HepG2 (cell line): ENCODE data around the gene CAPZB. TPM values are rescaled to one million over a fixed set of nuclear protein-coding genes. Genes with fewer than 3 reads are reported as not detected.

ENCODE experiments used
- ATAC-seq: fragments of 200-7000 bp; cut with Tn5 transposase; 3 replicates; pipeline ENCODE4 v1.9.1; 2020; ENCODE audit warnings: mild to moderate bottlenecking, moderate library complexity
- BruUV-seq: library from RNA; stranded (reverse); fragments of 400-500 nt; replicated peaks from 2 replicates; lab custom pipeline; 2021; lab: Mats Ljungman, UMichigan
- CTCF ChIA-PET: fragments of 300-600 bp; formaldehyde crosslinking; extraction: SDS; loops from one replicate; lab custom pipeline; 2021; ENCODE audit warnings: low total read pairs, inconsistent platforms, low intra/inter-chr PET ratio; lab: Yijun Ruan, JAX
- POLR2A ChIA-PET: fragments of 350-600 bp; sonication (Branson Sonifier 250); formaldehyde crosslinking; loops from one replicate; lab custom pipeline; 2020; ENCODE audit warnings: antibody characterized with exemption, inconsistent platforms; lab: Yijun Ruan, JAX
- DNase-seq: peaks from one replicate; pipeline ENCODE4 v3.0.0-alpha.2; 2015; ENCODE audit warnings: low spot score
- FAIRE-seq: peaks from 3 replicates; lab custom pipeline; 2011; peaks lifted over from hg19 to GRCh38; lab: Jason Lieb, UNC
- H2AFZ ChIP-seq: one replicate; pipeline ENCODE4 v1.6.1; 2011; ENCODE audit warnings: low read length, inconsistent platforms
- H3K27ac ChIP-seq: fragments of 300-600 bp; 3 replicates; pipeline ENCODE4 v1.8.0; 2011; ENCODE audit warnings: mixed run types, mild to moderate bottlenecking, mixed read lengths, low read length, inconsistent platforms; ENCODE audit not compliant: insufficient read depth; ENCODE audit errors: extremely low read length
- H3K27me3 ChIP-seq, 2 experiments: fragments of 200-600 bp in 1 of 2; 2 replicates in 1 of 2; 3 replicates in 1 of 2; pipeline versions ENCODE4 v1.6.0 to v1.8.0; 2011; ENCODE audit warnings: low read length in 2 of 2, mild to moderate bottlenecking in 2 of 2, moderate library complexity in 2 of 2, inconsistent platforms in 1 of 2; ENCODE audit not compliant: insufficient read depth in 2 of 2, control insufficient read depth in 1 of 2
- H3K36me3 ChIP-seq, 2 experiments: fragments of 200-600 bp in 1 of 2; replicated peaks in 1 of 2; 2 replicates in 1 of 2; 3 replicates in 1 of 2; pipeline versions ENCODE4 v1.5.1 to v1.8.0; 2011; ENCODE audit warnings: low read length in 2 of 2, inconsistent platforms in 1 of 2; ENCODE audit not compliant: insufficient read depth in 2 of 2, control insufficient read depth in 1 of 2
- H3K4me1 ChIP-seq: 2 replicates; pipeline ENCODE4 v1.5.1; 2012; ENCODE audit warnings: low read length, inconsistent platforms; ENCODE audit not compliant: insufficient read depth
- H3K4me2 ChIP-seq: 2 replicates; pipeline ENCODE4 v1.6.0; 2011; ENCODE audit warnings: low read depth, low read length, inconsistent platforms
- H3K4me3 ChIP-seq, 3 experiments: fragments of 200-600 bp in 1 of 3; sonication (generic), shearing (Covaris generic) in 1 of 3; replicated peaks in 1 of 3; 2 replicates each; pipeline ENCODE4 v1.5.1; 2011 to 2016; ENCODE audit warnings: low read length in 3 of 3, inconsistent platforms in 2 of 3, low read depth in 2 of 3, mild to moderate bottlenecking in 2 of 3, control low read depth in 1 of 3, mixed read lengths in 1 of 3; ENCODE audit not compliant: insufficient read depth in 1 of 3
- H3K79me2 ChIP-seq: one replicate; pipeline ENCODE4 v1.6.1; 2011; ENCODE audit warnings: low read length, inconsistent platforms; ENCODE audit not compliant: insufficient read depth
- H3K9ac ChIP-seq: 2 replicates; pipeline ENCODE4 v1.6.0; 2011; ENCODE audit warnings: mild to moderate bottlenecking, low read depth, low read length, inconsistent platforms; ENCODE audit not compliant: insufficient read depth
- H3K9me3 ChIP-seq: 2 replicates; pipeline ENCODE4 v1.5.1; 2012; ENCODE audit warnings: mild to moderate bottlenecking, low read length
- H4K20me1 ChIP-seq: 2 replicates; pipeline ENCODE4 v1.6.0; 2011; ENCODE audit warnings: inconsistent platforms, mild to moderate bottlenecking, low read length, moderate library complexity; ENCODE audit not compliant: insufficient read depth
- HNF4A ChIP-seq: sonication (generic); formaldehyde crosslinking; IDR thresholded peaks from 2 replicates; pipeline ENCODE4 v1.4.0; 2020; ENCODE audit warnings: missing genetic modification reagents
- ZNF224 ChIP-seq: sonication (generic); formaldehyde crosslinking; IDR thresholded peaks from 2 replicates; pipeline ENCODE4 v1.5.0; 2020; ENCODE audit warnings: mild to moderate bottlenecking, missing genetic modification reagents
- ZSCAN29 ChIP-seq: sonication (generic); formaldehyde crosslinking; conservative IDR thresholded peaks from 2 replicates; pipeline ENCODE4 v1.4.0; 2020; ENCODE audit warnings: mild to moderate bottlenecking, missing genetic modification reagents
- WGBS: methylation state at CpG from one replicate; pipeline ENCODE4 v1.1.6; 2017; ENCODE audit warnings: low lambda C conversion rate; 5-methylcytosine and 5-hydroxymethylcytosine counted together
- in situ Hi-C: cut with HindIII; loops from 2 replicates; pipeline ENCODE4 v1.10.0; 2017; ENCODE audit warnings: low pct_unique_long_range_greater_than_20kb; ENCODE audit not compliant: extremely low pct_ligation_motif_present
- intact Hi-C: fragments of 100-400 bp; cut with micrococcal nuclease; formaldehyde crosslinking; loops from one replicate; pipeline ENCODE4 v1.10.0; 2022; ENCODE audit not compliant: unreplicated experiment
- polyA plus RNA-seq, 8 experiments: library from polyadenylated mRNA; depleted of rRNA in 3 of 8; stranded (reverse) in 7 of 8; unstranded in 1 of 8; fragments of >200 nt; fragmentation: Illumina TruSeq in 4 of 8; extraction: Trizol in 4 of 8; gene quantifications; 2 replicates each; pipeline versions ENCODE4 v1.2.1 to v1.2.3, GENCODE V29; 2011 to 2016; ENCODE audit warnings: low read depth in 4 of 8, missing spikeins in 1 of 8, mixed read lengths in 1 of 8; ENCODE audit not compliant: insufficient read depth in 1 of 8
- total RNA-seq, 5 experiments: library from RNA; depleted of rRNA; stranded (reverse); fragments of >200 nt; fragmentation: Illumina TruSeq; extraction: Trizol; gene quantifications; 2 replicates each; pipeline ENCODE4 v1.2.3, GENCODE V29; 2016; ENCODE audit warnings: low read depth in 1 of 5
- TF ChIP-seq, protein P1 (sequence below): IDR thresholded peaks from 2 replicates; pipeline ENCODE4 v1.6.1; 2016; ENCODE audit warnings: mild to moderate bottlenecking, missing biosample characterization, missing genetic modification reagents
- TF ChIP-seq, protein P2 (sequence below), 2 experiments: sonication (generic) in 1 of 2; formaldehyde crosslinking in 1 of 2; IDR thresholded peaks; 2 replicates each; pipeline versions ENCODE4 v1.4.0 to v1.6.1; 2016 to 2020; ENCODE audit warnings: borderline replicate concordance in 1 of 2, low read depth in 1 of 2, mild to moderate bottlenecking in 1 of 2, missing genetic modification reagents in 1 of 2
- TF ChIP-seq, protein P3 (sequence below): sonication (generic); formaldehyde crosslinking; IDR thresholded peaks from 2 replicates; pipeline ENCODE4 v1.8.0; 2022; ENCODE audit warnings: mild to moderate bottlenecking, missing genetic modification reagents; ENCODE audit not compliant: insufficient replicate concordance
- TF ChIP-seq, protein P4 (sequence below): sonication (generic); formaldehyde crosslinking; IDR thresholded peaks from 2 replicates; pipeline ENCODE4 v1.8.1; 2023; ENCODE audit warnings: missing genetic modification reagents, mild to moderate bottlenecking, borderline replicate concordance
- TF ChIP-seq, protein P5 (sequence below), 2 experiments: fragments of 450-650 bp in 1 of 2; sonication (generic) in 1 of 2; formaldehyde crosslinking; IDR thresholded peaks; 2 replicates each; pipeline versions ENCODE4 v1.5.0 to v1.8.0; 2020 to 2022; ENCODE audit warnings: mild to moderate bottlenecking in 1 of 2, missing genetic modification reagents in 1 of 2

CAPZB gene
- total and polyA plus RNA-seq, 2 of the 13 experiments (the other 11 are each of a cell fraction or from before 2014, with no cell fraction given): 58.9 to 76.9 TPM

DNA sequence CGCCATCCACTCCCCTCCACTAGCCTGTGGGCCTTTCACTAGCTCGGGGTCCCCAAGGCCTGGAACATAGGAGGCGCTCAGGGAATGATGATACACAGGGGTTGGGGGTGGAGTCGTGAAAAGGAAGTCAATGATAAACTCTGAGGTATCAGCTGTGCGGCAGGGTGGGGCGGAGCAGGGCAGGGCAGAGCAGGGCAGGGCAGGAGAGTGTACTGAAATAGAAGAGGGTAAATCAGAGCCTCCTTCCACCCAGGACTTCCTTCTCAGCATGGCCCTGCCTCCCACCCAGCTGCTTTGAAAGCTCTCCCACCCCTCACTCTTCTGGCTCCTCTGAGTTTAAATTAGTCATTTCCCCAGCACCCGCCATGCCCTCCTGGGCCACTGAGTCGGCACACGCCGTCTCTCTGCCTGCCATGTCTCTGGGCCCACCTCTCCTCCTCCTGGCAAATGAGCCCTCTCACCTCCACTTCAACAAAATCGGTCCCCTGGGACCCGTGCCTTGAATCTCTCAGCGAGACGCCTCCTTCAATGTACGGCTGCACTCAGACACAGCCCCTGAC is 16.9 kb downstream of the CAPZB start (continued):
- TF ChIP-seq, protein P1, sequence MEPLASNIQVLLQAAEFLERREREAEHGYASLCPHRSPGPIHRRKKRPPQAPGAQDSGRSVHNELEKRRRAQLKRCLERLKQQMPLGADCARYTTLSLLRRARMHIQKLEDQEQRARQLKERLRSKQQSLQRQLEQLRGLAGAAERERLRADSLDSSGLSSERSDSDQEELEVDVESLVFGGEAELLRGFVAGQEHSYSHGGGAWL (CRISPR knock-in tag): no peak
- TF ChIP-seq, protein P2, sequence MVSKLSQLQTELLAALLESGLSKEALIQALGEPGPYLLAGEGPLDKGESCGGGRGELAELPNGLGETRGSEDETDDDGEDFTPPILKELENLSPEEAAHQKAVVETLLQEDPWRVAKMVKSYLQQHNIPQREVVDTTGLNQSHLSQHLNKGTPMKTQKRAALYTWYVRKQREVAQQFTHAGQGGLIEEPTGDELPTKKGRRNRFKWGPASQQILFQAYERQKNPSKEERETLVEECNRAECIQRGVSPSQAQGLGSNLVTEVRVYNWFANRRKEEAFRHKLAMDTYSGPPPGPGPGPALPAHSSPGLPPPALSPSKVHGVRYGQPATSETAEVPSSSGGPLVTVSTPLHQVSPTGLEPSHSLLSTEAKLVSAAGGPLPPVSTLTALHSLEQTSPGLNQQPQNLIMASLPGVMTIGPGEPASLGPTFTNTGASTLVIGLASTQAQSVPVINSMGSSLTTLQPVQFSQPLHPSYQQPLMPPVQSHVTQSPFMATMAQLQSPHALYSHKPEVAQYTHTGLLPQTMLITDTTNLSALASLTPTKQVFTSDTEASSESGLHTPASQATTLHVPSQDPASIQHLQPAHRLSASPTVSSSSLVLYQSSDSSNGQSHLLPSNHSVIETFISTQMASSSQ (IDR thresholded peaks at IDR 0.05; ENCODE audit: low read depth): peak; percentile 58; the same call in 1 of the 2 replicates
- TF ChIP-seq, protein P2 (CRISPR knock-in tag; IDR thresholded peaks at IDR 0.05; ENCODE audit: borderline replicate concordance): 0 out of 2 replicates have a peak, but pooled peaks have one; percentile 40
- no peak for TF ChIP-seq ZSCAN29
- no peak for TF ChIP-seq ZNF224 (CRISPR knock-in tag)

DNA sequence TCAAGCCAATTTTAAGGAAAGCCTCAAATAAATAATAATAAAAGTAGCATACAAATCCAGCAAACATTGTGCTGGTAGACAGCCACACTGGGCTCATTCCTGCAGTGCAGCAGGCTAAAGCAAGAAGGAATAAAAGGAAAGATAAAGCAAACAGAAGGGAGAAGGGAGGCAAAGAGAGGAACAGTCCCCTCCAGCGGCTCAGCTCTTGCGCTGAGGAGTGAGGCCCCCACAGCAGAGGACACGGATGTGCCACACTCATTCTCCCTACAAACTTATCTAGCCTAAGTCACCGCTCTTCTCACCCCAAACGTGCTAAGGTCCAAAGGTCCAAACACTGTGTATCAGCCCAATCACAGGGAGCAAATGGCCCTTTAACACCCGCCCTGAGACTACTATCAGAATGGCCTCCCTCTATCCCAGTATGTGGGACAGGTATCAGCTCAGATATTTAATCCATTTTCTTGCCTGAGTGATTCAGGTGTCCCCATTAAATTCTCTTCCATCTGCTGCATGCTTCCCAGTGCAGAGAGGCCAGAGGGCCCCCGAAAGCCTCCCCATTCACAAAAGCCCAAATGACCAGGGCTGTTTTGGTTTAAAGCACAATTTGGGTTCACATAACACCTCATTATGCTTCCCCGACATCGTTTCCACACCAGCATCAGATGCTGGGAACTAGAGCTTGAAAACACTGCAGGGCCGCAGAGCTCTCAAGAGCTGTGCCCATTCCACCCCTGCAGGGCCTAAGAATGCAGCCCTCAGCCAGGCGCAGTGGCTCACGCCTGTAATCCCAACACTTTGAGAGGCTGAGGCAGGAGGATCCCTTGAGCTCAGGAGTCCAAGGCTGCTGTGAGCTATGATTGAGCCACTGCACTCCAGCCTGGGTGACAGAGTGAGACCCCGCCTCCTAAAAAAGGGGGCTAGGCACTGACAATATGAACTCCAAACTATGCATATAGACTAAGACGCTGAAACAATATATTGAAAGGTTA is 17.8 kb downstream of the CAPZB start:
- peaks cover 64% of the 10 kb centered on the region for H4K20me1 ChIP-seq
- DNase-seq: no peak
- 0 out of 2 replicates have a peak overlapping the region, but pooled peaks have one; percentile 13 for H3K4me2 ChIP-seq
- H3K27ac ChIP-seq: no peak overlapping the region
- peaks cover 54% of the 10 kb centered on the region for H3K4me1 ChIP-seq
- H3K4me3 ChIP-seq: no peak overlapping the region
- peak; percentile 21; the same call in 2 of the 3 replicates for ATAC-seq
- H3K9me3 ChIP-seq: no peaks in the 10 kb centered on the region
- no peak for FAIRE-seq
- ChIA-PET CTCF (no interaction called here), POLR2A (no interaction called here)
- in situ Hi-C loops (no loop called here), intact Hi-C loops (no loop called here)
- H3K79me2 ChIP-seq: peaks cover 91% of the 10 kb centered on the region
- no peak overlapping the region for H3K9ac ChIP-seq
- no peak overlapping the region for H2AFZ ChIP-seq
- H3K27me3 ChIP-seq: no peaks in the 10 kb centered on the region
- 75% methylated on average over 14 of the region's 14 CpGs for WGBS
- BruUV-seq: no TSS peak
- H3K36me3 ChIP-seq: peaks cover 11 to 19% of the 10 kb centered on the region in 2 experiments
- TF ChIP-seq, protein P3, sequence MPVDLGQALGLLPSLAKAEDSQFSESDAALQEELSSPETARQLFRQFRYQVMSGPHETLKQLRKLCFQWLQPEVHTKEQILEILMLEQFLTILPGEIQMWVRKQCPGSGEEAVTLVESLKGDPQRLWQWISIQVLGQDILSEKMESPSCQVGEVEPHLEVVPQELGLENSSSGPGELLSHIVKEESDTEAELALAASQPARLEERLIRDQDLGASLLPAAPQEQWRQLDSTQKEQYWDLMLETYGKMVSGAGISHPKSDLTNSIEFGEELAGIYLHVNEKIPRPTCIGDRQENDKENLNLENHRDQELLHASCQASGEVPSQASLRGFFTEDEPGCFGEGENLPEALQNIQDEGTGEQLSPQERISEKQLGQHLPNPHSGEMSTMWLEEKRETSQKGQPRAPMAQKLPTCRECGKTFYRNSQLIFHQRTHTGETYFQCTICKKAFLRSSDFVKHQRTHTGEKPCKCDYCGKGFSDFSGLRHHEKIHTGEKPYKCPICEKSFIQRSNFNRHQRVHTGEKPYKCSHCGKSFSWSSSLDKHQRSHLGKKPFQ: no peak
- TF ChIP-seq, protein P4, sequence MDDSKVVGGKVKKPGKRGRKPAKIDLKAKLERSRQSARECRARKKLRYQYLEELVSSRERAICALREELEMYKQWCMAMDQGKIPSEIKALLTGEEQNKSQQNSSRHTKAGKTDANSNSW: 0 out of 2 replicates have a peak, but pooled peaks have one; percentile 20
- TF ChIP-seq HNF4A (CRISPR knock-in tag): peak; percentile 44; the same call in 1 of the 2 replicates
- TF ChIP-seq, protein P5, sequence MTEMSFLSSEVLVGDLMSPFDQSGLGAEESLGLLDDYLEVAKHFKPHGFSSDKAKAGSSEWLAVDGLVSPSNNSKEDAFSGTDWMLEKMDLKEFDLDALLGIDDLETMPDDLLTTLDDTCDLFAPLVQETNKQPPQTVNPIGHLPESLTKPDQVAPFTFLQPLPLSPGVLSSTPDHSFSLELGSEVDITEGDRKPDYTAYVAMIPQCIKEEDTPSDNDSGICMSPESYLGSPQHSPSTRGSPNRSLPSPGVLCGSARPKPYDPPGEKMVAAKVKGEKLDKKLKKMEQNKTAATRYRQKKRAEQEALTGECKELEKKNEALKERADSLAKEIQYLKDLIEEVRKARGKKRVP (CRISPR knock-in tag; IDR thresholded peaks at IDR 0.05): no peak
